Stimulated activated naive CD8-positive, alpha-beta T cell treated with anti-CD3 and anti-CD28 coated beads, Interleukin-15, Interleukin-2, amounts not matched to agents 100 U/mL and 50 U/mL, for 24 hours (primary cell): ENCODE results near the gene MATN3.

Experiments used
- ATAC-seq: fragments of 150-1000 bp; cut with Tn5 transposase; one replicate; pipeline ENCODE4 v1.10.0; 2021
- DNase-seq: peaks from one replicate; pipeline ENCODE4 v3.0.0; 2021

Gene MATN3

DNA sequence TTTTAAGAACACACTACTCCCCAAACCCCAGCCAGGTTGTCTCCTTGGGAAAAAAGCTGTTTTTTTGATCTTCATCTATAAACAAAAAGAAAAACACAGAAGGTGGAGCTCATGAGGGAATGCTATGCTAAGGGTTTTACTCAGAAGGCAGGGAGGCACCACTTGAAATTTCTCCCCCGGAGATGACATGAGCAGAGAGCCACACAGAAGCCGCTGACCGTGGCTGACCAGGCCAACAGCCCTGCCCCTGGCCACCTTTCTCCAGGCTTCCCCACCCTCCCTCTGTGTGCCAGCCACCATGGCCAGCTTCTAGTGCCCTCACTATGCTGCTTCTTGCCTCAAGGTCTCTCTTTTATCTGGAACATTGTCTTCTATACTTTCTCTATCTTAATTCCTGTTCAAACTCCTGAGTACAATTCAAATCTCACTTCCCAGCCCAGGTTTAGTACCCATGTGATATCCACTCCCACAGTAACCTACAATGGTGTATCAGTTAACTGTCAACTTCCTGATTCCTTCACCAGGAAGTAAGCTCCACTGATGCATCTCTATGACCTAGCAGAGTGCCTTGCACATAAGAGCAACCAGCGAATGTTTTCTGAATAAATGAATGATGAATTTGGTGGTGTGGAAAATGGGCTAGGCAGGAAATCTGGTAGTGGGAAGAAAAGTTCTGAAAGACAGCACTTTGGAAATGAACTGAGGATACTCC, 23.6 kb upstream of the MATN3 start:
- no peak for ATAC-seq
- DNase-seq, result no peak

DNA sequence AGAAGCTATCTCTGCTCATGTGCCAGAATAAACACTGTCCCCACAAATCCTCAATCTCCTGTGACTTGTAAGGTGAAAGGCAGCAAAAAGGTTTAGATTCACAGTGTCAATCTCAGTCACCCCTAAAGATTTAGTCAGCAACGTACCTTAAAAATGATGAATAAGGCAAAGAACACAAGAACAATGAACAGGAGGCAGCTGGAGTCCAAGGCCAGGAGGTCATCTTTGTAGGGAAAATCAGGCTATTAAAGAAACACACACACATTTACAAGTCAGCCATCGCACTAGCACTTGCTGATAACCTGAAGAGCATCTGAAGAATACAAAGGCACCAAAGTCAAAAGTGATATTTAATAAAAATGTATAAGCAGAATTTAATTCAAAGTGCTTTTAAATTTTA, 22.4 kb upstream of the MATN3 start:
- ATAC-seq, result no peak
- no peak for DNase-seq

DNA sequence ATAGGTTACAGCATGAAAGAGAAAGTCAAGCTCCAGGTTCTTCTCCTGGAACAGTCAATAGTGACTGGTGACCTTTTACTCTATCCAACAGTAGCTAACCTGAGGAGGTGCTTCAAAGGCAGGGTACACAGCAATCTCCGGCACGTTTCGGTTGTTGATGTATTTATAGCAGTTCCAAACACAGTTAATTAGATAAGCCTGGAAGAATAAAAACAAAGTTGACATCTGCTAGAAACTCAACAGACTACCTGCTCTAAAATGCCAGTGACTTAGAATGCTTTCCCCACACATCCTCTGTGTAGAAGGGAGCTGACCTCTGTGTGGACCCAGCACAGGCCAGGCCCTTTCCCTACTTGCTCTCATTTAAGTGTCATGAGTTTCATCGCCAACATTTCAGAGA, 21.8 kb upstream of the MATN3 start:
- ATAC-seq, result no peak
- no peak for DNase-seq

DNA sequence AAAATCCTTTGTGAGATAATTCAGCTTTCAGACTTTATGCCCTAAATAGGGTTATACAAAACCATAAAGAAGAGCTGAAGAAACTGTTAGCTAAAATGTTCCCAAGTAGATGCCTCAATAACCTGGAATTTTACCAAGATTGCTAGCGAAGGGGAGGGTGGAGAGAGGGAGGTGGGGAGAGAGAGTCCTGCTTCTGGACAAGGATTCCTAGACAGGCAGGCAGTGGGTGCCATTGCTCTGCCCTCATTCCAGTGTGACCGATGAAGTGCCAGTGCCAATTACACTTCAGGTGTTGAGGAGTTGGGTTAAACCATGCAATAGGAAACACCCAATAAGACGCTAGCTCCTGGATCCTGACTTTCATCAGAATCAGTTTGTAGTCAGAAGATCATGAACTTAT, 20.9 kb upstream of the MATN3 start:
- no peak for DNase-seq
- no peak for ATAC-seq

DNA sequence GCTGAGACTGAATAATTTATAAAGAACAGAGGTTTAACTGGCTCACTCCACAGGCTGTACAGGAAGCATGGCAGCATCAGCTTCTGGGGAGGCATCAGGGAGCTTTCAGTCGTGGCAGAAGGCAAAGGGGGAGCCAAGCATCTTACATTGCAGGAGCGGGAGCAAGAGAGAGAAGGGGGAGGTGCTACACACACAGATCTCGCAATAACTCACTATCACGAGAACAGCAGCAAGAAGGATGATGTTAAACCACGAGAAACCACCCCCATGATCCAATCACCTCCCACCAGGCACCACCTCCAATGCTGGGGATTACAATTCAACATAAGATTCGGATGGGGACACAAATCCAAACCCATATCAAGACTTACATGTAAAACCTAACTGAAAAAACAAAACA, 17.8 kb upstream of the MATN3 start:
- DNase-seq, result no peak
- ATAC-seq, result no peak

DNA sequence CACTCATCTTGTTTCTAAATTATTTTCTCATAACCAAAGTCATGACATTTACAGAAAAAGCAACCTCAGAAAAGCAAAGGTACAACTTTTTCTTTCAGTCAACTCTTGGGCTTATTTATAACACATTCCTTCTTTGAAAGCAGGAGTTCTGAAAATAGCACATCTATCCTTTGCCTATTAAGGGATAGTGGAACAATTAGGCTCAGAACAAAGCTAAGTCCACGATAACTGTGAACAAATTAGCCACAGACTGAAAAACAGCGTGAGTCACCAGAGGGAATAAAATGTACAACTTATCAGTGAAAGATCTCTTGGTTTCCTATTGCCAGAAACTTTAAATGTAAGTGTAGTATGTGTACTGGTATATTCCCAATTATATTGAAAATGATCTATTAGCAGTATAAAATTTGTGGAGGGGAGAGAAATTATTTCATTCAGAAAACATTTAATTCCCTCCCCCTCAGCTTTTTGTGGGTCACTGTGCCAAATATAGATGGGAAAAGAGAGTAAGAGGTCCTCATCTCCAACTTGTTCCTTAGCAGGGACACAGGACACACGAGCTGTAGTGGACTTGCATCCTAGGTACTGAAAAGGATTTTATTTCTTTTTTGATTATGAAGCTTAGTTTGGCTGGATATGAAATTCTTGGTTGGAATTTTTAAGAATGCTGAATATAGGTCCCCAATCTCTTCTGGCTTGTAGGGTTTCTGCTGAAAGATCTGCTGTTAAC, 15.4 kb upstream of the MATN3 start:
- ATAC-seq (no peak), DNase-seq (no peak)

DNA sequence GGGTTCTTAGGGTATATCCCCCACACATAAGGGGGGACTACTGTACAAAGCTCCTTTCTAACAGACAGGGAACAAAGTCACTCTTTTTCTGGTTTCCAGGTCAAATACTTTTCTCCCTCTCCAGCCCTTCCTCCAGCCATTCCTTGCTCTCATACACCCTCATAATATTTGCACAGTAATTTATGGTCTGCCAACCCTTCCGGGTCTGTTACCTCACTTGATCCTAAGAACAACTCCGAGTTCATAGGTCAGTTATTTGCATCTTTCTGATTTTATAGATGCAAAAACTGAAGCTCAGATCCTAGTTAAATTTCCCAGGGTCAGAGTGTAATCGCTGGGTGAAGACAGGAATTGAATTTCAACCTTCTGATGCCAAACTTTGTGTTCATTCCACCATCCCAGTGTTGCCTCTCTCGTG, 14.8 kb upstream of the MATN3 start:
- no peak for DNase-seq
- ATAC-seq, result no peak

DNA sequence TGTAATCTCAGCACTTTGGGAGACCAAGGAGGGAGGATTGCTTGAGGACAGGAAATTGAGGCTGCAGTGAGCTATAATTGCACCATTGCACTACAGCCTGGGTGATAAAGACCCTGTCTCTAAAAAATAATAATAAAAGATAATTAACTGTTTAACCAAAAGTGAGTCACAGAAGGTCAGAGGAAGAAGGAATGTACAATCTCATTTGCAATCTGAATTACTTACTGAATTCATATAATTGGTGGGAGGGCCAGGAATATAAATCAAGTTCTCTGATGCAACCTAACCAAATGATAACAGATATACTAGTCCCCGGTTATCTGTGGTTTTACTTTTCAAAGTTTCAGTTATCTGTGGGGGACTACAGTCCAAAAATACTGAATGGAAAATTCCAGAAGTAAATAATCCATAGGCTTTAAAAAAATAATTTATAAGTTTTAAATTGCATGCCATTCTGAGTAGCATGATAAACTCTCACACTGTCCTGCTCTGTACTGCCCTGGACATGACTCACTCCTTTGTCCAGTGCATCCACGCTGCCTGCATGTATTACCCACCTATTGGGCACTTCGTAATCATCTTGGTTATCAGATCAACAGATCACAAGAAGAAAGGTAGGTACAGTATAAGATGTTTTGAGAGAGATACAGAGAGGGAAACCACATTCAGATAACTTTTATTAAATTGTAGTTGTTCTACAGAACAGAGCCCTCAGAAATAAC, 12.8 kb upstream of the MATN3 start:
- DNase-seq (no peak), ATAC-seq (no peak)

DNA sequence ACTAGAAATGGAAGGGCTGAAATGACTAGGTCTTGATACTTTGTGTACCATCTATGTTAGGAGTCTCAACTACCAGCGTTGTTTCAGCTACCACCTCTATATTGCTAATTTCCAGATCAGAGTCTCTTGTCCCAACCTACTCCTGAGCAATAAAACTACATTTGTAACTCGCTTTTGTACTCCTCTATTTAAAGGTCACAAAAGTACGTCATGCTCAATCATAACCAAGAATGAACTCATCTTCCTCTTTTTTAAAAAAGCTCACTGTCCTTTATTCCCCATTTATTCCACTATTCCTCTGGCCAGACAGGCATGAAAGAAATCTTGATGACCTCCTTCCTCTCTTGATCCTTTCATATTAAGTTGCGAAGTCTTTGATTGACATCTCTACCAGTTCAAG, 11.2 kb upstream of the MATN3 start:
- DNase-seq, result no peak
- ATAC-seq, result no peak

DNA sequence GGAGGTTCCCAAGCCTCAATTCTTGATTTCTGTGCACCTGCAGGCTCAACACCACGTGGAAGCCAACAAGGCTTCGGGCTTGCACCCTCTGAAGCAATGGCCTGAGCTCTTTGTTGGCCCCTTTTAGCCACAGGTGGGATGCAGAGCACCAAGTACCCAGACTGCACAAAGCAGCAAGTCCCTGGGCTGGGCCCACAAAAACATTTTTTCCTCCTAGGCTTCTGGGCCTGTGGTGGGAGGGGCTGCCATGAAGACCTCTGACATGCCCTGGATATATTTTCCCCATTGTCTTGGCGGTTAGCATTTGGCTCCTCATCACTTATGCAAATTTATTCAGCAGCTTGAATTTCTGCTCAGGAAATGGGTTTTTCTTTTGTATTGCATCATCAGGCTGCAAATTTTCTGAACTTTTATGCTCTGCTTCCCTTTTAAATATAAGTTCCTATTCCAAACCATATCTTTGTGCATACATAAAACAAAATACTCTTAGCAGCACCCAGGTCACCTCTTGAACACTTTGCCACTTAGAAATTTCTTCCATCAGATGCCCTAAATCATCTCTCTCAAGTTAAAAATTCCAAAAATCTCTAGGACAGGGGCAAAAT, 9.0 kb upstream of the MATN3 start:
- ATAC-seq (no peak), DNase-seq (no peak)

DNA sequence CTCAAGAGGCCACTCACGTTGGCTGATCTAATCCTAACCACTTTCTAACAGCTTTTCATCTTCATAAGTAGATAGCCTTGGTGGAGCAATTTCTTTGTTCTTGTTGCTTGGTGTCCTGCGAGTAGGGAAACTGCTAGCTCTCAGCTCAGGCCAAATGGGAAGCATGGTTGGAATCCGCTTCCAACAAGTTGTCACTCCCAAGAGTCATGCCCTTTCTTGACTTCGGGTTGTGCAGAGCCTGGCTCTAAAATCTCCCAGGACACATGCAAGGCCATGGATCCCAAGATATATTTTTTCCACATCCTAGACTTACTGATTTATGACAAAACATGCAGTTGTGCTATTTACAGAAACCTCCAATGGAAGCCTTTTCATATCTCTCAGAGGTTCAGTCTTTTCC, 7.3 kb upstream of the MATN3 start:
- no peak for ATAC-seq
- no peak for DNase-seq

DNA sequence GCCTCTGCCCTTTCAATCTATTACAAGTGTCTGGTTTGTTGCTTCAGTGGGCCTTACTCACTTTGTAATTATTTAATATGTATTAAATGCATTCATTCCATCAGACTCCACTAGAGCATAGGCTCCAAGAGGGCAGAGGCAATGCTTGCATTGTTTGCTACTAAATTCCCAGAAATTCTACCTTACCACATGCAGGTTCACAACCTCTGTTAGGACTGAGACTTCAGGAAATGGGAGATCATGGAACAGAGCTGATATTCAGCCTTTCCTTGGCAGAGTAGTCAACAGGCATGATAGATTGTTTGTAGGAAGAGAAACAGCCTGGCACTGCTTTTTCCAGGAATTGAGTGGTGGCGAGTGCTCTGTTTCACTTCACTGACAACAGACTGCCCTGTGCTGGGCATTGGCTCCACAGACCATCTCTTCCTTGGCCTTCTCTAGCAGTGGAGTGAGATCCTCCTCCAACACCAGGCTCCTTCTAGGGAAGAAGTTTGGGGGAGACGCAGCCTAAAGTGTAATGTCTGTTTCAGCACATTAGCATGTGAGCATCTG, 6.2 kb upstream of the MATN3 start:
- ATAC-seq, result no peak
- no peak for DNase-seq

DNA sequence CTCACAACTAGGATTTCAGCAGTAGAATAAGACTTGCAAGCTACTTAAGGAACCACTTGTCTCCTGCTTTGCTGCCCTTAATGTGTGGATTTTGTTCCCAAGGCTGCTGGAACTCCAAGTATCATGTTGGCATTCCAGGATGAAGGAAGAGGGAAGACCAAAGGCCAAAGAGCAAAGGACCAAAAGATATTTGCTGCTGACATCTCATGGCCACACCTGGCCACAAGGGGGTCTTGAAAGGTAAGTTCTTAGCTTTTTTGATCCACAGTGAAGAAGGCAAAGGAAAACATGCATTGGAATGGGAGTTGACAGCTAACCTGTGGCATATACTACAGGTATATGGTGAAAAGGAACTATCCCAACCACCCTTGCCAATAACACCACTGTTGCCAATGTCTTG, 3.9 kb upstream of the MATN3 start:
- ATAC-seq (no peak), DNase-seq (no peak)

DNA sequence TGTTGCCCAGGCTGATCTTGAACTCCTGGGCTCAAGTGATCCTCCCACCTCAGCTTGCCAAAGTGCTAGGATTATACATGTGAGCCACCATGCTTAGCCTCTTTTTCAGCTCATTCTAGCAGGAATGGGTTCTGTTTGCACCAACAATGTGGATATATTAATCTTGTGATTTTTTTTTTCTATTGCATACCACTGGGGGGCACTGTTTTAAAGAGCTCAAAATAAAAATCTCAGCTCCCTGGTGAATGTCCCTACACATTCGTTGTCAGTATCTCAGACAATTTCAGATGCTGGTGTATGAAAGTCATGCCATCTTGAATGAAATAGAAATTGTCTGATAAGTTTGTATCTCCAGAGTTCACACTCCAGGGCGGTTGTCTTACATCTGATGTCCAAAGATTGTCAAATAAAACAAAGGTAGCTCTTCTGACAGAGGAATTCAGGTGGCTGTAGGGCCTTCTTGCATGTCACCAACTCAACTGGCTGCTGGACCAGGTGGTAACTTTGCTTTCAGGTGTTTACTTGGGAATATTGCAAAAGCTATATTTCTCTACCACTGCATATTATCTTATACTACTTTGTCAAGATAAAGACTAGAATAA, 3.1 kb upstream of the MATN3 start:
- DNase-seq, result no peak
- no peak for ATAC-seq

DNA sequence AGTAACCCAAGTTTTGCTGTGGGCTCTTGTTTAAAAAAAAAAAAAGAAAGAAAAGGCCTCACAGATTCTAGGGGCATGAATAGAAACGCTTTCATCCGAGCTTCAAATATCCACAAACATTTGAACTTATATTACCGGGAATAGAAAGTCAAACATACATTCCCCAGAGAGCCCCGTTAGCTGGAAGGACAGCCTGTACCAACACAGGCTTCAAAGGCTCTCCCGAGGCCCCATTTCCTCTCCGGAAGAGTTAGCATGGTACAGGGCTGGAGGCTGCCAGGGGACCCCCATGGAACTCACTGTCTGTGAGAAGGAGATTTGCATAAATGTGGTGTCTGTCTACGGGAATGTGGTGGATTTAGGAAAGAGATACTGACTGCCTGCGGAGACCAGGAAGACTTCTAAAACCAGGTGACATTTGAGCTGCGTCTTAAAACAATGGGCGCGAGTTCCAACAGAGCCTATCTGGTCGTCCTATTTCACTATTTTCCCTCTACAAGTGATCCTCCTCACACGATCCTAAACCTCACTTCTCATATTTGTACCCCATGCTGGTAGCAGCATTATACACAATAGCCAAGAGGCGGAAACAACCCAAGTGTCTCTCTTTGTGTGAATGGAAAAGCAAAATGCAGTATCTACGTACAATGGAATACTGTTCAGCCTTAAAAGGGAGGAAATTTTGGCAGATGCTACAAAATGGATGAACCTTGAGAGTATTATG, 820 bp upstream of the MATN3 start:
- DNase-seq, result no peak
- ATAC-seq, result no peak

DNA sequence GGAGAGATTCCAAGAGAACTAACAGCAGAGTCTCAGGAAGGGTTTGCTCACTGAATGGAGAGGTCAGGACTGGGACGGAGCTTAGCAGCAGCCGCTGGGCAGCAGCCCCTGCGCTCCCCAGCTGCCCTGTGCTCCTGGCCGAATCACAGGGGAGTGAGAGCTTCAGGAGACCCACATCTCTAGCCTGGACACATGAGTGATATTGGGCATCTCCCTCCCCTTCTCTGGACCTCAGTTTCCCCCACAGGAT, 511 bp downstream of the MATN3 start:
- no peak for DNase-seq

DNA sequence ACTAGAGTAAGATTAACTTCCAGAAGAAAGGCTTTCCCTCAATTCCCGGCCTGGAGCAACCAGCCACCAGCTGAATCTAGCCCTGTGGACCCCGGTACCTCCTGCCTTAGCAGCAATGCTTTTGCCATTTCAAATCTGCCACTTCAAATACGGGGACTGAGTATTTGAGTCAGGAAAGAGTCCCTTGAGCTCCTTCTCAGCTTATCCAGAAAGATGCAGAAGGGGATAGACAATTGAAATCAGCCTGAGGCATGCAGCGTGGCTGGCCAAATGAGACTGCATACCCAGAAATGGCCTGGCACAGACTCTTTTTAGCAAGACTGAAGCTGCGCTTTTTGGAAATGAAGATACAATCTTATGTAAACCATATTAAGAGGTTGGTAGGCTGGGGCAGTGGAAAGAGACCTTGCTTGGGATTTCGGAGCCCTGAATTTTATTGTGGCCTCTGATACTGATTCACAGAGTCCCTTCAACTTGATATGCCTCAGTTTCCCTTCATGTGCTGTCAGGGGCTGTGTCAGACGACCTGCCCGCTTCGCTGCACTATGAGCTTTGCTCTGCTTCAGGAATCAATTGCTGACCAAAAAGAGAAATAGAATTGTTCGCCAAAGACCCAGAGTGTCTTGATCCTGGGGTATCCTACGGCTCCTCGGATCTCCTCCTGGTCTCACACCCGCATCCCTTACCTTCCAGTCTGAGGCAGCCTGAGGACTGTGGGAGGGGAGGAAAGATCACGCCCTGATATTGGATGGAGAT, 1.0 kb downstream of the MATN3 start:
- DNase-seq (no peak), ATAC-seq (no peak)

More for the DNA sequence above, 511 bp downstream of the MATN3 start:
- no peak for ATAC-seq

DNA sequence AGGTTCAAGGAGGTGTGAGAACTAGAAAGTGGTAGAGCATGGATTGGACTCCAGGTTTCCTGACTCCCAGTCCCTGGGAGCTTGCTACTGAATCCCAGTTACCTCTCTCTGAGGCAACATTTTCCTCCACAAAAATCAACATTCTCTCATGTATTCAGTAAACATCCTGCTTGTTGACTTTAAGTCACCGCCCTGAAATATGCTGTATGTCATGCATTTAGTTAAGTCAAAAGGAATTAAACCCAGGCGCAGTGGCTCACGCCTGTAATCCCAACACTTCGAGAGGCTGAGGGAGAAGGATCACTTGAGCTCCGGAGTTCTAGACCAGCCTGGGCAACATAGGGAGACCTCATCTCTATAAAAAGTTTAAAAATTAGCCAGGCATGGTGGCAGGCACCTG, 3.8 kb downstream of the MATN3 start:
- no peak for DNase-seq

DNA sequence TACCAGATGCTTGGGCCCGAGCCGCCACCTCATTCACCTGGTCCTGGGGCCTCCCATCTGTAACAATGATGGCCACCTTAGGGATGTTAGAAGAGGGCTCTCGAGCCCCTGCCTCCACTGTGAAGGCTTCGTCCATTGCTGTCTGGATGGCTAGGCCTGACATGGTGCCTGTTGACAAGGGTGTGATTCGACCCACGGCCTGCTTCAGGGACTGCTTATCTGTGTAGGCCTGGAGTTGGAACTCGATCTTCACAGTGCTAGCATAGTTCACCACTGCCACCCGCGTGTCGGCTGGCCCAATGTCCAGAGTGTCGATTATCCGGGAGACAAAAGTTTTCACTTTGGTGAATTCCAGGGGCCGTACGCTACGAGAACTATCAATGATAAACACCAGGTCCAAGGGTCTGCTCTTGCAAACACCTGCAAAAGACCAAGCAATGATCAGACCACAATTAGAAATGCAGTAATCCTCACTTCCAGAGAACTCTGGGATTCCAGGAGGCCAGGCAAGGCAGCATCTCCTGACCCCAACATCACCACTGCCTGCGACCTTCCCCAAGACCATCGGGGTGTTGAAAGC, 6.5 kb downstream of the MATN3 start:
- ATAC-seq (no peak), DNase-seq (no peak)

More for the DNA sequence above, 3.8 kb downstream of the MATN3 start:
- no peak for ATAC-seq

DNA sequence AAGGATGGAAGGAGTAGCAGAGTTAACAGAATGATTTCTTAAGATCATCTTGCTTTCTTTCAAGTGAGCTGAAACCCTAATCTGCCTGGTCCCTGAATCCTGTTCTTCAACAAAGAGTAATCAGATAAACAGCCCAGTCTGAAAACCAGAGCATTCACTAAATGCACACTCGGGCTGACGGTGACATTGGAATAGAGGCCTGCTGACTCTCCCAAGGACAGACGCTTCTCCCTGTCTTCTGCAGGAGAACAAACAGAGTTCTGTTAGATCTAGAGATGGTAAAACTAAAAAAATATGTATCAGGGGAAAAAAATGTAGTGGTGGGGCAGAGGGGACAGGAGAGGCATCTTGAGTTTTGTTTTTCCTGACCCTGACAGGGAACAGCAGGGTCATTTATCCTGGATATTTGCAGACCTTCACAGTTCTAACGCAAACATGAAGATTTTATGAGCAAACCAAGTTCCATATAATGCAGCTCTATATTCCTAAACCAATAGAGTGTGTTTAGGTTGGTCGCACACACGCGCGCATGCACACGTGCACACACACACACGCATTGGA, 7.3 kb downstream of the MATN3 start:
- DNase-seq (no peak), ATAC-seq (no peak)
